NCI-H2196 (cell line): ENCODE results near the gene ATF5.

ENCODE experiments used
- DNase-seq: peaks from one replicate; lab custom pipeline; 2025; ENCODE audit not compliant: unreplicated experiment; lab: John Stamatoyannopoulos, UW

Gene ATF5

DNA sequence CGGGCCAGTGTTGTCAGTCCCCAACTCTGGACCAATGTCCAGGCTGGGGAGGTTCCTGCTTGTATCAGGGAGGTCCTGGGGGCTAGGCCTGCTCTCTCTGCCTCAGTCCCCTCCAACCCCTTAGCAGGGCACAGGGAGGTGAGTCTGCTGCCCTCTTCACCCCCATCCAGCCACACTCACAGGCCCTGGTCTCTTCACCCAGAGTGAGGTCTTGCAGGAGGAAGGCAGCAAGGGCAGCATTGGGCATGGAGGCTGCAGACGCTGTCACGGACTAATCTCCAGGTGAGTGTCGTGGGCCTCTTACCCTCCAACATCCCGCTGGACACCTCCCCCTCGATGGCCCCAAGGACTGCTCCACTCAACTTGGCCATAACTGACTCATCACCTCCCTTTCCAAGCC is 43.8 kb downstream of the ATF5 start:
- DNase-seq: no peak

DNA sequence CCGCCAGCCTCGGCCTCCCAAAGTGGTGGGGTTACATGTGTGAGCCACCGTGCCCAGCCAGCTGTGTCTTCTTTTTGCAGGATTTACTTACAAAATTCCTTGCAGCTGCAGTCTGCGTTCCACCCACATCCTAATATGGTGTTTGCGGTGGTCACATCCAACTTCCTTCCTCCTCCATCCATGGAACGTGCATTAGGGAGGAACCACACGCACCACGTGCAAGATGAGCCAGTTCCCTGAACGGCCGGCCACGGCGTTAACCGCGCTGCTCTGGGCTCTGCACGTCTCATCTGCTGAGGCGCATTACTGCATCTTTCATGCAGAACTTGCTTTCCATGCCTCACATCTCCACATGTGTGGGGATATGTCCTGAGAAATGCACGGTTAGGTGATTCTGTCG is 45.0 kb downstream of the ATF5 start:
- no peak for DNase-seq

DNA sequence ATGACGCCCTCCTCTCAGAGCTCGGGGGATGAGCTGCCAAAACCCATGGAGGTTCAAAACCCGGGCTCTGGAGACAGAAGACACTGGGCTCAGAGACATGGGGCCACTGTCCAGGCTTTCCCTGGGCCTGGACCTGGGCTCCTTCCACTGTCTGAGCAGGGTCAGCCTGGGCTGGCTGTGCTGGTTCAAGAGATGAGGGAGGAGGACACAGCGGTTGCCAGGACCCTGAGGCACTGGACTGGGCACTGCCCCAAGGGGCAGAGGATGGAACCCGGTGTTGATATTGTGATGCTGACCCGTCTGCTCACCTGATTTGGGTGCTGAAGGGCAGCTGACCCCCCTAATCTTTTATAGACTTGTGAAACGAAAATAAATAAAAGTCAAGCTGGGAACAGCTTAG is 46.0 kb downstream of the ATF5 start:
- no peak for DNase-seq

DNA sequence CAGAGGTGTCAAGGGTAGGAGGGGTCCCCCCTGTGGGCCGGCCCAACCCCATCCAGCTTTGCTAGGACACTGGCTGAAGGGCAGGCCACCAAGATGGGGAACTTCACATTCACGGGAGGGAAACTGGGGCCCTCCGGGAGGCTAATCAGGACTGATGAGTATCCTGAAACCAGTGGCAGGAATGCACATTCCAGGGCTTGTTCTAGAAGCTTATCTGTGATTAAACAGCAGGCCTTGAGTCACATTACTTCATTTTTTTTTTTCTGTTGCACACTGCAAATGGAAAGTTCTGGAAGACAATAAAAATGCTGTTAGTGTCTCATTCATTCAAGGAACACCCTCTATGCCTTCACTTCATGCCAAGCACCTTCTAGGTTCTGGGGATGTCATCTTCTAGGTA is 47.5 kb downstream of the ATF5 start:
- DNase-seq: no peak

DNA sequence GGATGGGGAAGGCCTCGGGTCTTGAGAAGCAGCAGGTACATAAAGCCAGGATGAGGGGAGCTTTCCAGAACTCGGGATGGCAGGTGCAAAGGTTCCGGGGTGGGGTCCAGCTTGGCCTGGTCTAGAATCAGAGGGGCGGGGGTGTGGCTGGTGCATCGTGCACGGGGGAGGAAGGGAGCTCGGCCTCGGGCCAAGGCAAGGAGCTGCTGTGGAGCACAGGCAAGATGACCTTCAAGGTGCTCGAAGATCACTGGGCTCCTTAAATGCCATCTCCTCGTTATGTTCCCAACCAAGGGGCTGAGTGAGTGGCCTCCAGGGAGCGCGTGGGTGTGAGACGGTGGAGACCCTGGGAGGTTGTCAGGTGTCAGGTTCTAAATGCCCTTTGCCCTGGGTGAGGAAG is 48.1 kb downstream of the ATF5 start:
- no peak for DNase-seq

DNA sequence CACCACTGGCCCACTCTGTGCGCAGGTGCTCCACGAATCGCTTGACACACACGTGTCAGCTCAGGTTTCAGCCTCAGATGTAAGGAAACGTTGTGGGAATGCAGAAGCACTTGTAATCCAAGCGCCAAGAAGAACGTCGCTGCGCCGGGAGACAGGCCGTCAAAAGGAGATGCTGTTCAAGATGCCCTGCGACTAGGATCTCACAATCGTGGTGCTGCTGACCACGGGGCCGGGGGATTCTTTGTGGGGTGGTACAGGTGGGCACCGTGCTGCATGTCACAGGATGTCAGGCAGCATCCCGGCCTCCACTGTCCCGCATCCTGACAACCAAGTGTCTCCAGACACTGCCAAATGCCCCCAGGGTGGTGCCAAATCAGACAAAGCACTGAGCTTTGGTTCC is 48.9 kb downstream of the ATF5 start:
- no peak for DNase-seq

DNA sequence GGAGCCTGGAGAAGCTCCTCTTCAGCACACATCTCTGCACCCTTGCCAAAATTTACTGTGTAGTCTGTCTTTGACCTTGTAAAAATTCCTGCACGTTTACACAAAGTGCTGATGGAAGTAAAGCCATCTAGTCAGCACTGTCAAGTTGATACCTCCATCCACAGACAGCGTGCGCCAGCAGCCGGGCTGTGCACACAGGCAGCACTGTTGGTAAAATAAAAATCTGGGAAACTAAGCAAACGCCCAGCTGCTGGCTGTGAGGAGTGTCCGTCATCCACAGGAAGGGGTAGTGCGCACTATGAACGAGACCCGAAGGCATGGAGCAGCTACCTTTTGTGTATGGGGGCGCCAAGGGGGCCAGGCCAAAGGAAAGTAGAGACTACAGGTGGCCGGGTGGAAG is 49.3 kb downstream of the ATF5 start:
- DNase-seq: no peak

DNA sequence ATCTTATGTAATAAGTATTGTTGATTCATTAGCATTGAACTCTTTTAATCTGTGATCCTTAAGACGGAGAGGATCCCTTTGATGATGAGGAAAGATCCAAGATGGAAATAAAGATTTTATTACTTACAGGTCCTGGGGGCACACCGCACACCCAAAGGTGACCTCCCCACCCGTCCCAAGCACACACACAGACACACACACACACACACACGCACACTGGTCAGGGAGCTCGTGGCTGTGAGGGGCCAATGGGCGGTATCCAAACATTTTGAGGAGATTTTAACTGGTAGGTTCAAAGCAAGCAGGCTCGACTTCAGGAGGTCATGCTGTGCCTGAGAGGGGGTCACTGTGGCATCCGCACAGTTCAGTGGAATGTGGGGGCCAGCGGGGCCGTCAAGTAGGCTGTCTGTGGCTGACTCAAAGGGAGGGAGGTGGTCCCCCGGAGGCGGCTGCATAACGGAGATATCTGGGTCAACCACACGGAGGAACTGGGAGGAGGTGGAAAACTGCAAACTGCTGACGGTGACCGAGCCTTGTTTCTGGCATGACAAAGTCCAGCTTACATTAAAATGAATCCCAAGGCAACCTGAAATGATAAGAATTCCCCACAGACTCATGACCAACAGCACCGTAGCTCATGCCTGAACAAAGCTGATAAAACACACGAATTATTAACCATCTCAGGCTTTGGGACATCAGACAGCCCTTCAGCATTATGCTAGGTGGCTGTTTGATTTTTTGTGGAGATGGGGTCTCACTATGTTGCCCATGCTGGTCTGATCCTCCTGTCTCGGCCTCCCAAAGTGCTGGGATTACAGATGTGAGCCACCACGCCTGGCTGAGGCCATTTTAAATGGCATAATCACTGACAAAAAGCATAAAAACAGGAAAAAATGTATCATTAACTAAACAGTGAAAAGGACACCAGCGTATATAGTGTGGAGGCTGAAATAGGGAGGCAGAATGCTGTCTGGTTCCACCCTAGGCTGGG is 52.9 kb downstream of the ATF5 start:
- no peak for DNase-seq
